A673 (cell line): ENCODE measurements around the gene STAT6. TPM values are rescaled to one million over a fixed set of nuclear protein-coding genes. Genes with fewer than 3 reads are reported as not detected.

Experiments
- BruUV-seq: library from RNA; stranded (reverse); fragments of 400-500 nt; replicated peaks from 2 replicates; lab custom pipeline; 2021; lab: Mats Ljungman, UMichigan
- CTCF ChIA-PET: fragments of 300-600 bp; sonication (Branson Sonifier 250); formaldehyde crosslinking; loops from one replicate; lab custom pipeline; 2022; ENCODE audit warnings: antibody characterized with exemption; lab: Charles Lee
- POLR2A ChIA-PET: fragments of 300-600 bp; sonication (Branson Sonifier 250); formaldehyde crosslinking; loops from one replicate; lab custom pipeline; 2022; ENCODE audit warnings: antibody characterized with exemption; ENCODE audit not compliant: low non-redundant PET; lab: Charles Lee
- DNase-seq: peaks from one replicate; pipeline ENCODE4 v3.0.0-alpha.2; 2015; ENCODE audit warnings: low spot score
- H3K27ac ChIP-seq: fragments of 200-600 bp; sonication (generic); 2 replicates; pipeline ENCODE4 v1.5.1; 2016; ENCODE audit warnings: mixed run types, low read depth, mild to moderate bottlenecking, mixed read lengths, antibody characterized with exemption, low read length; ENCODE audit not compliant: poor library complexity, severe bottlenecking
- H3K27me3 ChIP-seq: fragments of 200-600 bp; sonication (generic); replicated peaks from 2 replicates; pipeline ENCODE4 v1.6.1; 2017; ENCODE audit warnings: mixed run types, low read depth, mild to moderate bottlenecking, mixed read lengths, antibody characterized with exemption, low read length; ENCODE audit not compliant: insufficient read depth, poor library complexity
- H3K36me3 ChIP-seq: fragments of 200-600 bp; sonication (generic); 2 replicates; pipeline ENCODE4 v1.6.1; 2016; ENCODE audit warnings: mixed run types, mild to moderate bottlenecking, mixed read lengths, antibody characterized with exemption, low read length; ENCODE audit not compliant: insufficient read depth, poor library complexity, severe bottlenecking
- H3K4me1 ChIP-seq: fragments of 200-600 bp; sonication (generic); 2 replicates; pipeline ENCODE4 v1.6.1; 2017; ENCODE audit warnings: mixed run types, mild to moderate bottlenecking, mixed read lengths, antibody characterized with exemption, low read length; ENCODE audit not compliant: insufficient read depth, poor library complexity, severe bottlenecking
- H3K4me3 ChIP-seq: fragments of 200-600 bp; sonication (generic); 2 replicates; pipeline ENCODE4 v1.5.1; 2016; ENCODE audit warnings: low read depth, mixed run types, mild to moderate bottlenecking, mixed read lengths, low read length; ENCODE audit not compliant: poor library complexity, severe bottlenecking
- H3K9me3 ChIP-seq: fragments of 200-600 bp; sonication (generic); 2 replicates; pipeline ENCODE4 v1.6.1; 2016; ENCODE audit warnings: mixed run types, low read depth, mild to moderate bottlenecking, mixed read lengths, antibody characterized with exemption, low read length; ENCODE audit not compliant: poor library complexity, severe bottlenecking
- EZH2 ChIP-seq: fragments of 200-600 bp; sonication (generic); IDR thresholded peaks from 2 replicates; pipeline ENCODE4 v1.6.1; 2017; ENCODE audit warnings: borderline replicate concordance, low read depth, mild to moderate bottlenecking, mixed read lengths, antibody characterized with exemption, low read length; ENCODE audit not compliant: poor library complexity, severe bottlenecking
- intact Hi-C: fragments of 100-400 bp; cut with micrococcal nuclease; formaldehyde crosslinking; loops from one replicate; pipeline ENCODE4 v1.10.0; 2022; ENCODE audit not compliant: unreplicated experiment
- total RNA-seq: library from RNA; stranded (reverse); gene quantifications from 2 replicates; pipeline ENCODE4 v1.2.3, GENCODE V29; 2021
- TF ChIP-seq, protein P1 (sequence below): fragments of 300-800, 200-600 bp; sonication (generic); conservative IDR thresholded peaks from 2 replicates; pipeline ENCODE4 v1.5.1; 2017; ENCODE audit warnings: low read depth, mild to moderate bottlenecking, antibody characterized with exemption, low read length, moderate library complexity, mixed read lengths

Gene STAT6
- total RNA-seq, 1 experiment from 2014 or later, result 111 TPM

DNA sequence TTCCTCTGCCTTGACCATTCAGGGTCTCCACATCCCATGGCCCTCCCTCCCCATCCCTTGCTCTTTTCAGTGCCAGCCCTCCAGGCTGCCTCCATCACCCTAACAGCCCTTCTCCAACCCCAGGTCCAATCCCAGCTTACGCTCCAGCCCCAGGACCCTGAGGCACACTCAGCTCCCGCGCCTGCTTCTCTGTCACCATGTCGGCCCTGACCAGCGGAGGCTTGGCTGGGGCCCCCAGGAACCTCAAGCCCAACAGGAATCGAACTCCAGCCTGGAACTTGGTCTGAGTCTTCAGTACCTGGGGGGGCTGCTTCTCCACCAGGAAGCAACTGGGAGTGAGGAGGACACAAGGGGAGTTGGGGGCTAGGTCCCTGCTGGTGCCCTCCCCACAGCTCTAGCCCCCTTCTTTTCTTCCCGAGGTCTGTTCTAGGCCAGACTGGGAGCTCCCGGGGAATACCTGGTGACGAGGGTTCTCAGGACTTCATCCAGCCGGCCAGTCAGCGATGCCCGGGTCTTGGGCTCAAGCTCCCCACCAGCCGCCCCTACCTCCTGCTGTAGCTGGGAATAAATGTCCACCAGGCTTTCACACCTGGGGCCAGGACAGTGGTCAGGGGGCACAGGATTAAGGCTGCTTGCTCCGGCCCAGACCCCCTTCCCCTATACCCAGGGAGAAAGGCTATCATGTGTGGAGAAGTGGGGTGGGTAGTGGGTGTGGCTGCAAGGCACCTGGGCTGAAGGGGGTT is 6.0 kb downstream of the STAT6 start:
- no TSS peak for BruUV-seq
- Histone ChIP-seq H3K4me1 (peaks cover 10% of the 10 kb centered on the region), H3K9me3 (no peaks in the 10 kb centered on the region), H3K36me3 (peaks cover 34% of the 10 kb centered on the region), H3K27me3 (no peaks in the 10 kb centered on the region), H3K27ac (no peak overlapping the region), H3K4me3 (no peak overlapping the region)
- intact Hi-C loops, result no loop called here
- POLR2A ChIA-PET, result no interaction called here
- TF ChIP-seq EZH2, result no peak
- TF ChIP-seq, protein P1, sequence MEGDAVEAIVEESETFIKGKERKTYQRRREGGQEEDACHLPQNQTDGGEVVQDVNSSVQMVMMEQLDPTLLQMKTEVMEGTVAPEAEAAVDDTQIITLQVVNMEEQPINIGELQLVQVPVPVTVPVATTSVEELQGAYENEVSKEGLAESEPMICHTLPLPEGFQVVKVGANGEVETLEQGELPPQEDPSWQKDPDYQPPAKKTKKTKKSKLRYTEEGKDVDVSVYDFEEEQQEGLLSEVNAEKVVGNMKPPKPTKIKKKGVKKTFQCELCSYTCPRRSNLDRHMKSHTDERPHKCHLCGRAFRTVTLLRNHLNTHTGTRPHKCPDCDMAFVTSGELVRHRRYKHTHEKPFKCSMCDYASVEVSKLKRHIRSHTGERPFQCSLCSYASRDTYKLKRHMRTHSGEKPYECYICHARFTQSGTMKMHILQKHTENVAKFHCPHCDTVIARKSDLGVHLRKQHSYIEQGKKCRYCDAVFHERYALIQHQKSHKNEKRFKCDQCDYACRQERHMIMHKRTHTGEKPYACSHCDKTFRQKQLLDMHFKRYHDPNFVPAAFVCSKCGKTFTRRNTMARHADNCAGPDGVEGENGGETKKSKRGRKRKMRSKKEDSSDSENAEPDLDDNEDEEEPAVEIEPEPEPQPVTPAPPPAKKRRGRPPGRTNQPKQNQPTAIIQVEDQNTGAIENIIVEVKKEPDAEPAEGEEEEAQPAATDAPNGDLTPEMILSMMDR, result no peak
- no peak for DNase-seq
- CTCF ChIA-PET, result interaction anchor here (0.6 kb wide), 1 partner anchor 15 kb away, joined by 3 read pairs; no protein-coding TSS in a partner anchor

DNA sequence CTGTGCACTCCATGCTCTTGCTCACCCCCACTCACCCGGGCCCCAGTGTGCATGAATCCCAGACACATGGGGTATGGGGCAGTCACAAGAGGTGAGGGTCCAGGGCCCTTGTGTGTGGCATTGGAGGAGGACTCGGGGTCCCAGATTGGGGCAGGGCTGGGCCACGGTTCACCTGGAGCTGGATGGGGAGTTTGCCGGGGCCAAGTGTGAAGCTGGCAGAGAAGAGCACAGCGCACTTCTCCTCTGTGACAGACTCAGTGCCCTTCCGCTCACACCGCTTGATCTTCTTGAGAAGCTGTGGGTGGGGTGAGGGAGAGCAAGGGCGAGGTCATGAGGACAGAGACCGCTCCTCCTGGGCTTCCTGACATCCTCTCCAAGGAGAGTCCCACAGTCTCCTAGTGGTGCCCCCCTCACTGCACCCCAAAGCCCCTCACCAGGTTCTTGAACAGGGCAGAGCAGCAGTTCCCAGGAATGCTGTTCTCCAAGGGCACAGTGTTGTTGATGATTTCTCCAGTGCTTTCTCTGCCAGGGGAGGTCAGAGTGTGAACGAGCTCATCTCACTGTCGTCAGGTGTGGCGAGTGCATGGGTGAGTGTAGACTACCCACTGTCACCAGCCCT is 6.8 kb downstream of the STAT6 start:
- intact Hi-C loops, result no loop called here
- Histone ChIP-seq H3K27ac (no peak overlapping the region), H3K4me1 (peaks cover 2% of the 10 kb centered on the region), H3K27me3 (no peaks in the 10 kb centered on the region), H3K36me3 (peaks cover 41% of the 10 kb centered on the region), H3K4me3 (no peak overlapping the region), H3K9me3 (no peaks in the 10 kb centered on the region)
- no TSS peak for BruUV-seq
- DNase-seq, result no peak
- TF ChIP-seq EZH2, result no peak
- TF ChIP-seq, protein P1, result no peak
- ChIA-PET POLR2A (no interaction called here), CTCF (interaction anchor here (0.6 kb wide), 1 partner anchor 14 kb away, joined by 3 read pairs; no protein-coding TSS in a partner anchor)

DNA sequence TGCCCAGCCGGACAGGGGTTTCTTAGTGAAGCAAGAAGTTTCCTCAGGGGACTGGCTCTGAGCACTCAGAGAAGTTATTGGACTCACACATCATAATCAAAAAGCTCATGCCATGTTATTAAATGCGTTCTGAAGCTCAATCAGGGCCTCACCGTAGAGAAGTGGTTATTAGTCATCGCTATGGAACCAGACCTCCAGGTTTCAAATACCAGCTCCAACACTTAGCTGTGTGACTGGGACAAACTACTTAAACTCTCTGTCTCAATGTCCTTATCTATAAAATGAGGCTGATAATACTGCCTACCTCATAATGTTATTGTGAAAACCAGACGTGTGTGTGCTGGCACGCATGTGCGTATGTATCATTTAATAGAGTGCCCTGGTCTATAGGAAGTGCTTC is 7.3 kb downstream of the STAT6 start:
- H3K36me3 ChIP-seq, result peaks cover 47% of the 10 kb centered on the region
- H3K27ac ChIP-seq, result no peak overlapping the region
- intact Hi-C loops, result no loop called here
- H3K27me3 ChIP-seq, result no peaks in the 10 kb centered on the region
- CTCF ChIA-PET, result no interaction called here
- H3K9me3 ChIP-seq, result no peaks in the 10 kb centered on the region
- BruUV-seq, result no TSS peak
- POLR2A ChIA-PET, result interaction anchor here (0.6 kb wide), 1 partner anchor 21 kb away, joined by 3 read pairs; no protein-coding TSS in a partner anchor
- H3K4me3 ChIP-seq, result no peak overlapping the region
- no peaks in the 10 kb centered on the region for H3K4me1 ChIP-seq
- TF ChIP-seq, protein P1, result no peak
- TF ChIP-seq EZH2, result no peak
- no peak for DNase-seq
